A549 (cell line): ENCODE data around the gene TIRAP. TPM values are rescaled to one million over a fixed set of nuclear protein-coding genes. Genes with fewer than 3 reads are reported as not detected.
"Not testable (repeated sequence)": the region's sequence is repeated elsewhere in the genome, so short reads cannot be mapped to it uniquely, and the experiment has no call there.

Source experiments
- ATAC-seq, 2 experiments: fragments of 200-7000 bp in 1 of 2; fragments of >200 bp in 1 of 2; cut with Nextera tagmentation in 1 of 2; cut with Tn5 transposase in 1 of 2; 3 replicates each; pipeline versions ENCODE4 v1.8.0 to v1.9.1; 2018 to 2020; ENCODE audit warnings: mild to moderate bottlenecking in 1 of 2, moderate library complexity in 1 of 2
- CTCF ChIA-PET: fragments of 300-600 bp; sonication (Branson Sonifier 250); formaldehyde crosslinking; extraction: SDS; loops from one replicate; lab custom pipeline; 2021; ENCODE audit warnings: antibody characterized with exemption, inconsistent platforms; lab: Yijun Ruan, JAX
- POLR2A ChIA-PET: fragments of 350-600 bp; formaldehyde crosslinking; extraction: SDS; loops from one replicate; lab custom pipeline; 2021; ENCODE audit warnings: antibody characterized with exemption, inconsistent platforms; lab: Yijun Ruan, JAX
- DNase-seq, 2 experiments: peaks; one replicate each; pipeline versions ENCODE4 v3.0.0 to v3.0.0-alpha.2; 2011 to 2016; ENCODE audit warnings: low read depth in 1 of 2, low spot score in 1 of 2
- FAIRE-seq: peaks from 2 replicates; lab custom pipeline; 2011; peaks lifted over from hg19 to GRCh38; lab: Jason Lieb, UNC
- H3K27ac ChIP-seq, 2 experiments: fragments of >200 bp; sonication (Bioruptor Twin); formaldehyde crosslinking; 3 replicates each; pipeline ENCODE4 v1.5.1; 2016 to 2017
- H3K4me1 ChIP-seq: fragments of >200 bp; sonication (Bioruptor Twin); formaldehyde crosslinking; 3 replicates; pipeline ENCODE4 v1.6.1; 2016
- H3K4me2 ChIP-seq: fragments of >200 bp; sonication (Bioruptor Twin); formaldehyde crosslinking; 3 replicates; pipeline ENCODE4 v1.6.1; 2016
- H3K4me3 ChIP-seq: fragments of >200 bp; sonication (Bioruptor Twin); formaldehyde crosslinking; 3 replicates; pipeline ENCODE4 v1.5.1; 2016
- H3K9me3 ChIP-seq: fragments of >200 bp; sonication (Bioruptor Twin); formaldehyde crosslinking; 3 replicates; pipeline ENCODE4 v1.6.1; 2016
- CHD2 ChIP-seq: fragments of 150-350 bp; IDR thresholded peaks from 2 replicates; pipeline ENCODE4 v1.6.1; 2014; ENCODE audit warnings: low read length; ENCODE audit not compliant: partially characterized antibody
- CHD4 ChIP-seq: fragments of 200-600 bp; sonication (generic); IDR thresholded peaks from 2 replicates; pipeline ENCODE4 v1.6.1; 2016; ENCODE audit warnings: antibody characterized with exemption, mild to moderate bottlenecking, borderline replicate concordance
- EHF ChIP-seq: fragments of 250-450 bp; sonication (Bioruptor Pico); IDR thresholded peaks from 2 replicates; pipeline ENCODE4 v1.5.0; 2020; ENCODE audit warnings: mild to moderate bottlenecking
- EHMT2 ChIP-seq: fragments of 200-600 bp; sonication (generic); IDR thresholded peaks from 2 replicates; pipeline ENCODE4 v1.6.1; 2016; ENCODE audit warnings: antibody characterized with exemption, low read depth, mild to moderate bottlenecking, moderate library complexity
- EP300 ChIP-seq, 2 experiments: fragments of >200 bp; sonication (Bioruptor Twin); formaldehyde crosslinking; IDR thresholded peaks; 2 replicates in 1 of 2; 3 replicates in 1 of 2; pipeline ENCODE4 v1.6.1; 2016 to 2017
- ESRRA ChIP-seq: fragments of 150-350 bp; IDR thresholded peaks from 2 replicates; pipeline ENCODE4 v1.6.1; 2014; ENCODE audit warnings: mild to moderate bottlenecking, low read length, borderline replicate concordance
- FOSL2 ChIP-seq, 2 experiments: fragments of 450-650 bp in 1 of 2; fragments of >200 bp in 1 of 2; sonication (Bioruptor Twin) in 1 of 2; formaldehyde crosslinking; IDR thresholded peaks; 2 replicates each; pipeline versions ENCODE4 v1.5.0 to v1.6.1; 2016 to 2020; ENCODE audit warnings: mild to moderate bottlenecking in 1 of 2, moderate library complexity in 1 of 2
- FOXS1 ChIP-seq: fragments of 250-450 bp; sonication (Bioruptor Pico); IDR thresholded peaks from 2 replicates; pipeline ENCODE4 v1.5.0; 2020; ENCODE audit warnings: mild to moderate bottlenecking, moderate library complexity
- GATA3 ChIP-seq: IDR thresholded peaks from 2 replicates; pipeline ENCODE4 v1.6.1; 2012; ENCODE audit warnings: borderline replicate concordance
- HDAC2 ChIP-seq: fragments of 200-600 bp; sonication (generic); IDR thresholded peaks from 2 replicates; pipeline ENCODE4 v1.6.1; 2016
- HEYL ChIP-seq: fragments of 250-450 bp; sonication (Bioruptor Pico); IDR thresholded peaks from 2 replicates; pipeline ENCODE4 v1.8.0; 2021; ENCODE audit warnings: mild to moderate bottlenecking, moderate library complexity
- JUN ChIP-seq, 2 experiments: fragments of >200 bp; sonication (Bioruptor Twin); formaldehyde crosslinking; IDR thresholded peaks; 2 replicates in 1 of 2; 3 replicates in 1 of 2; pipeline ENCODE4 v1.6.1; 2016 to 2017
- KDM1A ChIP-seq: fragments of 200-600 bp; sonication (generic); IDR thresholded peaks from 2 replicates; pipeline ENCODE4 v1.6.1; 2016; ENCODE audit warnings: low read depth, mild to moderate bottlenecking
- MAFK ChIP-seq: fragments of 450-650 bp; IDR thresholded peaks from 2 replicates; pipeline ENCODE4 v1.6.1; 2014; ENCODE audit not compliant: partially characterized antibody
- RAD21 ChIP-seq, 2 experiments: fragments of >200 bp in 1 of 2; sonication (Bioruptor Twin) in 1 of 2; formaldehyde crosslinking in 1 of 2; IDR thresholded peaks in 1 of 2; conservative IDR thresholded peaks in 1 of 2; 2 replicates in 1 of 2; 3 replicates in 1 of 2; pipeline ENCODE4 v1.6.1; 2012 to 2018; ENCODE audit warnings: inconsistent platforms in 1 of 2
- RNF2 ChIP-seq: fragments of 200-600 bp; sonication (generic); IDR thresholded peaks from 2 replicates; pipeline ENCODE4 v1.6.1; 2016; ENCODE audit warnings: low read depth, mild to moderate bottlenecking, antibody characterized with exemption, moderate library complexity, borderline replicate concordance
- TFCP2L1 ChIP-seq: fragments of 250-450 bp; sonication (Bioruptor Pico); IDR thresholded peaks from 2 replicates; pipeline ENCODE4 v1.5.0; 2021; ENCODE audit warnings: mild to moderate bottlenecking
- ZNF302 ChIP-seq: fragments of 250-450 bp; sonication (Bioruptor Pico); IDR thresholded peaks from 2 replicates; pipeline ENCODE4 v1.9.0; 2021; ENCODE audit warnings: inconsistent platforms, mild to moderate bottlenecking, moderate library complexity
- WGBS: methylation state at CpG from one replicate; pipeline ENCODE4 v1.1.6; 2017; ENCODE audit errors: missing lambda C conversion rate; 5-methylcytosine and 5-hydroxymethylcytosine counted together
- polyA plus RNA-seq, 4 experiments: library from polyadenylated mRNA; depleted of rRNA in 3 of 4; stranded (reverse); fragments of >200 nt; fragmentation: RNase III in 1 of 4; extraction: RNeasy Plus Mini Kit Qiagen cat#74134 plus additional on column Dnase treatment in 1 of 4; gene quantifications; 2 replicates in 3 of 4; 3 replicates in 1 of 4; pipeline ENCODE4 v1.2.3, GENCODE V29; 2011 to 2017
- TF ChIP-seq, protein P1 (sequence below): fragments of >200 bp; sonication (Bioruptor Twin); formaldehyde crosslinking; IDR thresholded peaks from 3 replicates; pipeline ENCODE4 v1.5.1; 2016
- TF ChIP-seq, protein P2 (sequence below): fragments of 250-450 bp; sonication (Bioruptor Pico); IDR thresholded peaks from 2 replicates; pipeline ENCODE4 v1.5.0; 2021; ENCODE audit warnings: mild to moderate bottlenecking, moderate library complexity, borderline replicate concordance
- TF ChIP-seq, protein P3 (sequence below): IDR thresholded peaks from 2 replicates; pipeline ENCODE4 v1.6.1; 2012; ENCODE audit warnings: low read depth, borderline replicate concordance
- TF ChIP-seq, protein P4 (sequence below): fragments of >200 bp; sonication (Bioruptor Twin); formaldehyde crosslinking; IDR thresholded peaks from 3 replicates; pipeline ENCODE4 v1.6.1; 2016

The TIRAP gene
- polyA plus RNA-seq, 2 of the 4 experiments (the other 2 are of a cell fraction), result 4.5 to 5.4 TPM

DNA sequence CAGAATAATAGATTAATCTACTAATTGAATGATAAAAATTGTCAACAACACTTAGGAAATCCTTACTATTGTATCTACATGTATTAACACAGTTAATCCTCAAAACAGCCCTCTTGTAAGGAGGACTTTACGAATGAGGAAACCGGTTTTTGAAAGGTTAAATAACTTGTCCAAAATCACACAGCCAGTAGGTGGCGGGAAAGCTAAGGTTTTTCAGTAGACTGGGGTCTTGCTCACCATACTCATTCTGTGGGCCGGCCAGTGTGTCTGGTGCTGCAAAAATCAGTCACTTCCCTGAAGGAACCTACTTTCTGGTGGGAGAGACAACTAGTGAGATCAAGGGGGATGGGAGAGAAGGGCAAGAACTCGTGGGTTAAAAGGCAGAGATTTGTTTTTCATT, 24.8 kb downstream of the TIRAP start:
- no peak for TF ChIP-seq ZNF302 (CRISPR knock-in tag)
- peak; percentile 20 to 38; a peak in 3 of 5 replicates for TF ChIP-seq RAD21 (conservative IDR thresholded peaks at IDR 0.05 in 1 of 2, IDR thresholded peaks at IDR 0.05 in 1 of 2)
- TF ChIP-seq ESRRA, result no peak
- TF ChIP-seq, protein P1, sequence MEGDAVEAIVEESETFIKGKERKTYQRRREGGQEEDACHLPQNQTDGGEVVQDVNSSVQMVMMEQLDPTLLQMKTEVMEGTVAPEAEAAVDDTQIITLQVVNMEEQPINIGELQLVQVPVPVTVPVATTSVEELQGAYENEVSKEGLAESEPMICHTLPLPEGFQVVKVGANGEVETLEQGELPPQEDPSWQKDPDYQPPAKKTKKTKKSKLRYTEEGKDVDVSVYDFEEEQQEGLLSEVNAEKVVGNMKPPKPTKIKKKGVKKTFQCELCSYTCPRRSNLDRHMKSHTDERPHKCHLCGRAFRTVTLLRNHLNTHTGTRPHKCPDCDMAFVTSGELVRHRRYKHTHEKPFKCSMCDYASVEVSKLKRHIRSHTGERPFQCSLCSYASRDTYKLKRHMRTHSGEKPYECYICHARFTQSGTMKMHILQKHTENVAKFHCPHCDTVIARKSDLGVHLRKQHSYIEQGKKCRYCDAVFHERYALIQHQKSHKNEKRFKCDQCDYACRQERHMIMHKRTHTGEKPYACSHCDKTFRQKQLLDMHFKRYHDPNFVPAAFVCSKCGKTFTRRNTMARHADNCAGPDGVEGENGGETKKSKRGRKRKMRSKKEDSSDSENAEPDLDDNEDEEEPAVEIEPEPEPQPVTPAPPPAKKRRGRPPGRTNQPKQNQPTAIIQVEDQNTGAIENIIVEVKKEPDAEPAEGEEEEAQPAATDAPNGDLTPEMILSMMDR, result peak; percentile 18; the same call in 1 of the 3 replicates
- ChIA-PET POLR2A (interaction anchor here (0.5 kb wide), 1 partner anchor 1509 kb away, joined by 3 read pairs; no protein-coding TSS in a partner anchor), CTCF (interaction anchor here (0.6 to 1.3 kb wide), 2 partner anchors 36 to 173 kb away, joined by 3 to 5 read pairs; no protein-coding TSS in a partner anchor)
- peak in 1 of 2 experiments; percentile 40 for DNase-seq
- Histone ChIP-seq H3K27ac (no peak overlapping the region), H3K4me1 (peaks cover 8% of the 10 kb centered on the region; the same call in 1 of the 3 replicates), H3K4me3 (no peak overlapping the region), H3K4me2 (no peak overlapping the region), H3K9me3 (no peaks in the 10 kb centered on the region)
- ATAC-seq, result no peak
- 38% methylated on average over 5 of the region's 5 CpGs for WGBS
- FAIRE-seq, result no peak

DNA sequence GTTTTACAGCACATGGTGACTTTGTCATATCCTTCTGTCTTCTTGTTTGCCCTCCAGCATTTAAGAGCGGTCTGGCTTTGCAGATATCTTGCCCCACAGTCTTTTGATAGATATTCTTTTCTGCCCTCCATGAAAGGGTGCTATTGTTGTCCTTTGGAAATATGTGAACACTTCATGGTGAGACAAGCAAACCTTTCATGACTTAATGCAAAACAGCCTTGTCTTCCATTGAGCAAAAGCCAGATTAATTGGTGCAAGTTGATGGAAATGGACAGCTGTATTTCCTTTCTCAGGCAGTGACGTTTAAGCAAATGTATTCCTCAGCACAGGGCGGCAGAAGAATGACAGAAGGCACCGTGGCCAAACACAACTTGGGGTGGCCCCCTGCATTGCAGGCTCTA, 25.4 kb downstream of the TIRAP start:
- no peak overlapping the region for H3K27ac ChIP-seq
- FAIRE-seq (no peak), DNase-seq (no peak), ATAC-seq (no peak)
- ChIA-PET POLR2A (no interaction called here), CTCF (interaction anchor here (1.3 to 3.7 kb wide), 2 partner anchors 8 to 172 kb away, joined by 5 to 22 read pairs; no protein-coding TSS in a partner anchor)
- no peak for TF ChIP-seq EHMT2
- no peak for TF ChIP-seq EHF (CRISPR knock-in tag)
- no peak for TF ChIP-seq HDAC2
- no peak for TF ChIP-seq HEYL (CRISPR knock-in tag)
- TF ChIP-seq TFCP2L1 (CRISPR knock-in tag), result no peak
- TF ChIP-seq FOXS1 (CRISPR knock-in tag), result no peak
- no peak for TF ChIP-seq FOSL2 (IDR thresholded peaks at IDR 0.05)
- no peak for TF ChIP-seq FOSL2 (CRISPR knock-in tag; IDR thresholded peaks at IDR 0.05)
- TF ChIP-seq ZNF302 (CRISPR knock-in tag), result no peak
- TF ChIP-seq, protein P2, sequence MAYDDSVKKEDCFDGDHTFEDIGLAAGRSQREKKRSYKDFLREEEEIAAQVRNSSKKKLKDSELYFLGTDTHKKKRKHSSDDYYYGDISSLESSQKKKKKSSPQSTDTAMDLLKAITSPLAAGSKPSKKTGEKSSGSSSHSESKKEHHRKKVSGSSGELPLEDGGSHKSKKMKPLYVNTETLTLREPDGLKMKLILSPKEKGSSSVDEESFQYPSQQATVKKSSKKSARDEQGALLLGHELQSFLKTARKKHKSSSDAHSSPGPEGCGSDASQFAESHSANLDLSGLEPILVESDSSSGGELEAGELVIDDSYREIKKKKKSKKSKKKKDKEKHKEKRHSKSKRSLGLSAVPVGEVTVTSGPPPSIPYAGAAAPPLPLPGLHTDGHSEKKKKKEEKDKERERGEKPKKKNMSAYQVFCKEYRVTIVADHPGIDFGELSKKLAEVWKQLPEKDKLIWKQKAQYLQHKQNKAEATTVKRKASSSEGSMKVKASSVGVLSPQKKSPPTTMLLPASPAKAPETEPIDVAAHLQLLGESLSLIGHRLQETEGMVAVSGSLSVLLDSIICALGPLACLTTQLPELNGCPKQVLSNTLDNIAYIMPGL, result no peak
- no peak for TF ChIP-seq RNF2
- TF ChIP-seq CHD2, result no peak
- no peak for TF ChIP-seq CHD4
- TF ChIP-seq JUN (IDR thresholded peaks at IDR 0.05), result no peak
- TF ChIP-seq, protein P3, sequence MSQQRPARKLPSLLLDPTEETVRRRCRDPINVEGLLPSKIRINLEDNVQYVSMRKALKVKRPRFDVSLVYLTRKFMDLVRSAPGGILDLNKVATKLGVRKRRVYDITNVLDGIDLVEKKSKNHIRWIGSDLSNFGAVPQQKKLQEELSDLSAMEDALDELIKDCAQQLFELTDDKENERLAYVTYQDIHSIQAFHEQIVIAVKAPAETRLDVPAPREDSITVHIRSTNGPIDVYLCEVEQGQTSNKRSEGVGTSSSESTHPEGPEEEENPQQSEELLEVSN, result no peak
- TF ChIP-seq, protein P4, sequence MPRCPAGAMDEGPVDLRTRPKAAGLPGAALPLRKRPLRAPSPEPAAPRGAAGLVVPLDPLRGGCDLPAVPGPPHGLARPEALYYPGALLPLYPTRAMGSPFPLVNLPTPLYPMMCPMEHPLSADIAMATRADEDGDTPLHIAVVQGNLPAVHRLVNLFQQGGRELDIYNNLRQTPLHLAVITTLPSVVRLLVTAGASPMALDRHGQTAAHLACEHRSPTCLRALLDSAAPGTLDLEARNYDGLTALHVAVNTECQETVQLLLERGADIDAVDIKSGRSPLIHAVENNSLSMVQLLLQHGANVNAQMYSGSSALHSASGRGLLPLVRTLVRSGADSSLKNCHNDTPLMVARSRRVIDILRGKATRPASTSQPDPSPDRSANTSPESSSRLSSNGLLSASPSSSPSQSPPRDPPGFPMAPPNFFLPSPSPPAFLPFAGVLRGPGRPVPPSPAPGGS, result no peak
- TF ChIP-seq GATA3, result no peak
- no peak for TF ChIP-seq MAFK
- no peak for TF ChIP-seq EP300 (IDR thresholded peaks at IDR 0.05)
- TF ChIP-seq KDM1A, result no peak
- no peak overlapping the region for H3K4me2 ChIP-seq
- 84% methylated on average over 4 of the region's 4 CpGs for WGBS
- peaks cover 3% of the 10 kb centered on the region; the same call in 1 of the 3 replicates for H3K4me1 ChIP-seq
- no peak overlapping the region for H3K4me3 ChIP-seq
- H3K9me3 ChIP-seq, result no peaks in the 10 kb centered on the region

DNA sequence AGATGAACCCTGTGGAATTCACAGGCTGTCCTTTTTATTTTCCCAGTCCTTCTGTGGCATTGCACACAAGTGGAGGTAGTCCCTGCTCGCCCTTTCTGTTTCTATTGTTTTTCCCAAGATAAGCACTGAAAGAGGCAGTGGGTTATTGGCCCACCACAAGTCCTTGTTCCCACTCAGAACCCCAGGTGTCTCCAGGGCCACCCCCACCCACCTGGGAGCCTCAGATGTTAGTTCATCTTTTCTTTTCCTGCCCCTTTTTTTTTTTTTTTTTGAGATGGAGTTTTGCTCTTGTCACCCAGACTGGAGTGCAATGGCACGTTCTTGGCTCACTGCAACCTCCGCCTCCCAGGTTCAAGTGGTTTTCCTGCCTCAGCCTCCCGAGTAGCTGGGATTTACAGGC, 25.9 kb downstream of the TIRAP start:
- H3K4me3 ChIP-seq, ATAC-seq, DNase-seq, H3K27ac ChIP-seq, FAIRE-seq, H3K4me1 ChIP-seq, H3K9me3 ChIP-seq, H3K4me2 ChIP-seq, POLR2A ChIA-PET: not testable (repeated sequence)
- CTCF ChIA-PET, result interaction anchor here (1.5 to 3.7 kb wide), 3 partner anchors 8 to 172 kb away, joined by 4 to 22 read pairs (median 15); no protein-coding TSS in a partner anchor
- WGBS, result 70% methylated on average over 4 of the region's 4 CpGs
